DOHH2 (cell line): ENCODE results near the gene PODXL.
"Not testable (repeated sequence)": the region's sequence is repeated elsewhere in the genome, so short reads cannot be mapped to it uniquely, and the experiment has no call there.

Experiments used
- H3F3A ChIP-seq: fragments of 200-600 bp; sonication (generic), shearing (Covaris generic); 2 replicates; pipeline ENCODE4 v1.6.0; 2016; ENCODE audit warnings: antibody characterized with exemption, mild to moderate bottlenecking; ENCODE audit not compliant: control insufficient read depth, insufficient read depth
- H3K27ac ChIP-seq: fragments of 200-600 bp; sonication (generic); 2 replicates; pipeline ENCODE4 v1.5.1; 2014; ENCODE audit warnings: low read depth, mild to moderate bottlenecking, low read length, moderate library complexity
- H3K27me3 ChIP-seq: fragments of 200-600 bp; sonication (generic); 2 replicates; pipeline ENCODE4 v1.6.1; 2014; ENCODE audit warnings: mild to moderate bottlenecking, low read length, mixed read lengths; ENCODE audit not compliant: control insufficient read depth
- H3K36me3 ChIP-seq: fragments of 200-600 bp; sonication (generic); 2 replicates; pipeline ENCODE4 v1.6.1; 2014; ENCODE audit warnings: mild to moderate bottlenecking, low read length, moderate library complexity, mixed read lengths; ENCODE audit not compliant: control insufficient read depth
- H3K4me1 ChIP-seq: fragments of 200-600 bp; sonication (generic); 2 replicates; pipeline ENCODE4 v1.6.1; 2014; ENCODE audit warnings: mild to moderate bottlenecking, low read length, mixed read lengths; ENCODE audit not compliant: control insufficient read depth
- H3K4me2 ChIP-seq: fragments of 200-600 bp; sonication (generic); 2 replicates; pipeline ENCODE4 v1.6.0; 2014; ENCODE audit warnings: mild to moderate bottlenecking, low read length, moderate library complexity
- H3K4me3 ChIP-seq: fragments of 200-600 bp; sonication (generic); 2 replicates; pipeline ENCODE4 v1.5.1; 2014; ENCODE audit warnings: mild to moderate bottlenecking, low read length, mixed read lengths
- H3K79me2 ChIP-seq: fragments of 200-600 bp; sonication (generic); 2 replicates; pipeline ENCODE4 v1.6.1; 2014; ENCODE audit warnings: mild to moderate bottlenecking, low read length, mixed read lengths; ENCODE audit not compliant: control insufficient read depth
- H3K9me2 ChIP-seq: fragments of 200-600 bp; sonication (generic); replicated peaks from 2 replicates; pipeline ENCODE4 v1.6.1; 2014; ENCODE audit warnings: mild to moderate bottlenecking, low read length, mixed read lengths; ENCODE audit not compliant: control insufficient read depth
- H3K9me3 ChIP-seq: fragments of 200-600 bp; sonication (generic); 2 replicates; pipeline ENCODE4 v1.6.1; 2014; ENCODE audit warnings: antibody characterized with exemption, low read length, mixed read lengths; ENCODE audit not compliant: control insufficient read depth, insufficient read depth
- H4K20me1 ChIP-seq: fragments of 200-600 bp; sonication (generic); 2 replicates; pipeline ENCODE4 v1.6.0; 2014; ENCODE audit warnings: low read depth, mild to moderate bottlenecking, antibody characterized with exemption, low read length, moderate library complexity; ENCODE audit not compliant: control insufficient read depth, insufficient read depth
- EZH2phosphoT487 ChIP-seq: fragments of 200-600 bp; sonication (generic); IDR thresholded peaks from 2 replicates; pipeline ENCODE4 v1.6.1; 2017; ENCODE audit warnings: borderline replicate concordance, mild to moderate bottlenecking, antibody characterized with exemption, low read length, moderate library complexity, mixed read lengths
- TF ChIP-seq, protein P1 (sequence below): fragments of 200-600 bp; sonication (generic); IDR thresholded peaks from one replicate; pipeline ENCODE4 v1.5.1; 2014; ENCODE audit warnings: antibody characterized with exemption, mild to moderate bottlenecking, low read depth, low read length; ENCODE audit not compliant: poor library complexity, severe bottlenecking

PODXL gene

GRCh38 chr7:131471250-131472004 lies 85.0 kb downstream of the PODXL start:
- no peaks in the 10 kb centered on the region for H4K20me1 ChIP-seq
- no peaks in the 10 kb centered on the region for H3K9me2 ChIP-seq
- H3F3A ChIP-seq: no peaks in the 10 kb centered on the region
- H3K4me2 ChIP-seq: no peak overlapping the region
- H3K79me2 ChIP-seq: no peaks in the 10 kb centered on the region
- no peaks in the 10 kb centered on the region for H3K9me3 ChIP-seq
- H3K36me3 ChIP-seq: peaks cover 76% of the 10 kb centered on the region
- H3K27ac ChIP-seq: no peak overlapping the region
- no peaks in the 10 kb centered on the region for H3K27me3 ChIP-seq
- no peaks in the 10 kb centered on the region for H3K4me1 ChIP-seq
- no peak overlapping the region for H3K4me3 ChIP-seq
- TF ChIP-seq, protein P1, sequence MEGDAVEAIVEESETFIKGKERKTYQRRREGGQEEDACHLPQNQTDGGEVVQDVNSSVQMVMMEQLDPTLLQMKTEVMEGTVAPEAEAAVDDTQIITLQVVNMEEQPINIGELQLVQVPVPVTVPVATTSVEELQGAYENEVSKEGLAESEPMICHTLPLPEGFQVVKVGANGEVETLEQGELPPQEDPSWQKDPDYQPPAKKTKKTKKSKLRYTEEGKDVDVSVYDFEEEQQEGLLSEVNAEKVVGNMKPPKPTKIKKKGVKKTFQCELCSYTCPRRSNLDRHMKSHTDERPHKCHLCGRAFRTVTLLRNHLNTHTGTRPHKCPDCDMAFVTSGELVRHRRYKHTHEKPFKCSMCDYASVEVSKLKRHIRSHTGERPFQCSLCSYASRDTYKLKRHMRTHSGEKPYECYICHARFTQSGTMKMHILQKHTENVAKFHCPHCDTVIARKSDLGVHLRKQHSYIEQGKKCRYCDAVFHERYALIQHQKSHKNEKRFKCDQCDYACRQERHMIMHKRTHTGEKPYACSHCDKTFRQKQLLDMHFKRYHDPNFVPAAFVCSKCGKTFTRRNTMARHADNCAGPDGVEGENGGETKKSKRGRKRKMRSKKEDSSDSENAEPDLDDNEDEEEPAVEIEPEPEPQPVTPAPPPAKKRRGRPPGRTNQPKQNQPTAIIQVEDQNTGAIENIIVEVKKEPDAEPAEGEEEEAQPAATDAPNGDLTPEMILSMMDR: no peak
- no peak for TF ChIP-seq EZH2phosphoT487

DNA sequence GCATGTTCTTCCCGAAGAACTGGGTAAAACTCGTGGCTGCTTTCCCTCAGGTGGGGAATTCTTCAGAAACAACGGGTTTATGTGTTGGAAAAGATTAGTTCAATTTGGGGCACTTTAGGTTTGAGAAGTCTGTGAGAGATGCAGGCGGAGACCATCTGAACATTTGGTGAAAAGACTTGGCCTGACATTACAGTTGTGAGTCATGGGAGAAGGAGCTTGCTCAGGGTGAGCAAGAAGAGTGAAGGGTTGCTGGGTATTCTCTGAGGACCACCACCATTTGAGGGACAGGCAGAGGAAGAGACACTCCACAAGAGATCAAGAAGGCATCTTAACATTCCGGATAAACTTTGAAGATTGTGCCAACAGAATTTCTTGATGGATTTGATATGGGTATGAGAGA lies 88.6 kb downstream of the PODXL start:
- no peak overlapping the region for H3K27ac ChIP-seq
- H3K4me2 ChIP-seq: no peak overlapping the region
- no peaks in the 10 kb centered on the region for H3K9me3 ChIP-seq
- H3K27me3 ChIP-seq: no peaks in the 10 kb centered on the region
- no peak overlapping the region for H3K4me3 ChIP-seq
- no peaks in the 10 kb centered on the region for H3K9me2 ChIP-seq
- H3K4me1 ChIP-seq: no peaks in the 10 kb centered on the region
- TF ChIP-seq, protein P1: no peak
- TF ChIP-seq EZH2phosphoT487: no peak
- no peaks in the 10 kb centered on the region for H4K20me1 ChIP-seq
- H3F3A ChIP-seq: peaks cover 2% of the 10 kb centered on the region; the same call in 1 of the 2 replicates
- H3K36me3 ChIP-seq: peaks cover 84% of the 10 kb centered on the region
- no peaks in the 10 kb centered on the region for H3K79me2 ChIP-seq

DNA sequence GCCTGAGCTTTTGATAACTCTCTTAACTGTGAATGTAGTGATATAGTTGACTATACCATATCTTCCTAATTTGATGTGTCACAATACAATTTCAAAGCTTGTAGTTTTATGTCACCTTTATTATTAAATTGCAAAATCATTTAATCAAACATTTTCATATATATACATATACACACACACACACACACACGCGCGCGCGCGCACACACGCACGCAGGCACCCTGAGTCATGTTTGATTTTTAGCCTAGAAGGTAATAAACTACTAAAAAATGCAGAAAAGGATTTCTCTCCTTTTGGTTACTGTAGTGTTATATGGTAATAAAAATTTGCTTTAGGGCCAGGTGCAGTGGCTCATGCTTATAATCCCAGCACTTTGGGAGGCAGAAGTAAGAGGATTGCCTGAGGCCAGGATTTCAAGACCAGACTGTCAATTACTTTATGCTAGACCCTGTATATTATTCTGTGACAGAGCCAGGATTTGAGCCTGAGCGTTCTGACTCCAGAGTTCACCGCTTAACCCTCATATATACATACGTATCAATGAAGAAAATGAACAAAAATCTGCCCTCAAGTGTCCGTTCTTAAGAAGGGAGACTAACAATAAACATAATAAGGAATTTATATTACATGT lies 89.6 kb downstream of the PODXL start:
- Histone ChIP-seq H3K27ac (no peak overlapping the region), H3K27me3 (no peaks in the 10 kb centered on the region), H3F3A (peaks cover 2% of the 10 kb centered on the region; the same call in 1 of the 2 replicates), H3K36me3 (peaks cover 83% of the 10 kb centered on the region), H3K4me2 (no peak overlapping the region), H3K4me1 (no peaks in the 10 kb centered on the region), H3K9me2 (no peaks in the 10 kb centered on the region), H3K4me3 (no peak overlapping the region), H4K20me1 (no peaks in the 10 kb centered on the region), H3K79me2 (no peaks in the 10 kb centered on the region), H3K9me3 (no peaks in the 10 kb centered on the region)
- TF ChIP-seq, protein P1: no peak
- no peak for TF ChIP-seq EZH2phosphoT487

- H3K9me3 ChIP-seq, H3K27ac ChIP-seq, H3K79me2 ChIP-seq, H3K4me1 ChIP-seq, H3K9me2 ChIP-seq, H3K4me3 ChIP-seq, H3F3A ChIP-seq, H3K27me3 ChIP-seq, H4K20me1 ChIP-seq, H3K4me2 ChIP-seq: not testable (repeated sequence)
- H3K36me3 ChIP-seq: peaks cover 55% of the 10 kb centered on the region
These were observed 93.7 kb downstream of the PODXL start for GRCh38 chr7:131462715-131463114.
